HG02763 (cell line): Measurements from ENCODE around the gene FGF5.
"Not testable (repeated sequence)": the region's sequence is repeated elsewhere in the genome, so short reads cannot be mapped to it uniquely, and the experiment has no call there.

ENCODE experiments used
- ATAC-seq: cut with Tn5 transposase; IDR thresholded peaks from one replicate; pipeline ENCODE4 v1.9.1; 2021; ENCODE audit warnings: mild to moderate bottlenecking, moderate library complexity; ENCODE audit not compliant: unreplicated experiment

Gene FGF5

GRCh38 chr4:80253510-80253909, 13.0 kb upstream of the FGF5 start:
- no peak for ATAC-seq

GRCh38 chr4:80254114-80254513, 12.3 kb upstream of the FGF5 start:
- ATAC-seq = no peak

GRCh38 chr4:80255329-80256095, 11.0 kb upstream of the FGF5 start:
- ATAC-seq = no peak

GRCh38 chr4:80257851-80258250, 8.6 kb upstream of the FGF5 start:
- ATAC-seq = no peak

GRCh38 chr4:80259012-80259411, 7.5 kb upstream of the FGF5 start:
- no peak for ATAC-seq

GRCh38 chr4:80259817-80260216, 6.6 kb upstream of the FGF5 start:
- no peak for ATAC-seq

- no peak for ATAC-seq
These were observed 4.4 kb upstream of the FGF5 start for GRCh38 chr4:80261989-80262600.

- ATAC-seq = no peak
These were observed 2.7 kb upstream of the FGF5 start for GRCh38 chr4:80263541-80264351.

GRCh38 chr4:80264352-80264647, 2.2 kb upstream of the FGF5 start:
- no peak for ATAC-seq

GRCh38 chr4:80264825-80265224, 1.6 kb upstream of the FGF5 start:
- ATAC-seq = no peak

- ATAC-seq = no peak
These were observed 752 bp upstream of the FGF5 start for GRCh38 chr4:80265571-80266252.

GRCh38 chr4:80266902-80267380, 477 bp downstream of the FGF5 start:
- no peak for ATAC-seq

GRCh38 chr4:80268081-80268823, 1.8 kb downstream of the FGF5 start:
- ATAC-seq = no peak

GRCh38 chr4:80268936-80269335, 2.5 kb downstream of the FGF5 start:
- ATAC-seq = no peak

- no peak for ATAC-seq
These were observed 3.9 kb downstream of the FGF5 start for GRCh38 chr4:80270321-80270720.

- ATAC-seq = no peak
These were observed 4.4 kb downstream of the FGF5 start for GRCh38 chr4:80270868-80271267.

- ATAC-seq = no peak
These were observed 5.3 kb downstream of the FGF5 start for GRCh38 chr4:80271801-80272200.

- ATAC-seq = no peak
These were observed 10.5 kb downstream of the FGF5 start for GRCh38 chr4:80276931-80277330.

- no peak for ATAC-seq
These were observed 13.3 kb downstream of the FGF5 start for GRCh38 chr4:80279751-80280150.

- no peak for ATAC-seq
These were observed 20.0 kb downstream of the FGF5 start for GRCh38 chr4:80286451-80286850.

- ATAC-seq = not testable (repeated sequence)
These were observed 24.2 kb downstream of the FGF5 start for GRCh38 chr4:80290665-80291064.
